Renal pelvis (tissue), 4 donors: Measurements from ENCODE around the gene LDHD. TPM values are rescaled to one million over a fixed set of nuclear protein-coding genes. Genes with fewer than 3 reads are reported as not detected.
A peak's percentile ranks its signal among the peaks of the same experiment; 100 is the strongest.

Experiments
- DNase-seq: peaks from one replicate; pipeline ENCODE4 v3.0.0-alpha.2; 2013
- polyA plus RNA-seq, 3 donors: library from polyadenylated mRNA; unstranded; fragments of 120-200 nt; gene quantifications; one replicate each; pipeline ENCODE4 v1.2.1, GENCODE V29; 2013; ENCODE audit not compliant: insufficient read length in 3 of 3

LDHD gene
- polyA plus RNA-seq, 3 donors: 8.4 to 9.4 (median 9.1) TPM

DNA sequence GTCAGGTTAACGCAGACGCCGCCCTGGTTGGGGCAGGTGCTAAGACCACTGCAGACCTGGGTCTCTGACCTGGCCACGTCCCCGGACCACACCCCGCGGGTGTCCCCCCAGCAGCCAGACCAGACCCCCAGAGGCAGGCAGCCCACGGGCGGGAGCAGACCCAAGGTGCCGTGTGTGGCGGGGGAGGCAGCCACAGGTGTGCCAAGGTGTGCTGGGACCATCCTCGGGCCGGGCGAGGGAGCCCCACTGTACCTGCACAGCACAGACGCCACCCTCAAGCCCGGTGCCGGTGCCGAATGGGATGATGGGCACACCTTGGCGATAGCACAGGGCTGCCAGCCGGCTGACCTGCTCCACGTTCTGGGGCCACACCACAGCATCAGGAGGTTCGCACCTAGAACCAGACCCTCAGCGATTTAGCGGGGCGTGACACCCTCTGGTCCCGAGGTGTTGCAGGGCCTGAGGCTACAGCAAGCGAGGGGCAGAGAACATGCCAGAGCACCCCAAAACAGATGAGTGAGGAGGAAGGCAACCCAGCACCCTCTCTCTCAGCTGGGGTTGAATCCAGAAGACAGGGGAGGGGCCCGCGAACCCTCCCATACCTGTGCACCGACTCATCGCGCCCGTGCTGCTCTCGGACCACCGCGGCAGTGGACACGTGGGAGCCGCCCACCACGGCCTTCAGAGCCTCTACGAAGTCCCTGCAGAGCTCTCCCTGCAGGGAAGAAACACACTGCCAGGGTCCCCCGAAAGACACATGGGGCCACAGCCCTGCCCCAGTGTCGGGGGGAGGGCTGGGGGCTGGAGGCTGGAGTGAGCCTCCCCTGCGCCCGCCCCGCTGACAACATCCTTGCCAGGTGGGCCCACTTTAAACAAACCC is 1.4 kb downstream of the LDHD start:
- DNase-seq: no peak

GRCh38 chr16:75114179-75114945 is 2.2 kb downstream of the LDHD start:
- DNase-seq: no peak

- no peak for DNase-seq
These were observed 2.9 kb downstream of the LDHD start for GRCh38 chr16:75113541-75114121.

GRCh38 chr16:75112734-75113491 is 3.7 kb downstream of the LDHD start:
- no peak for DNase-seq

GRCh38 chr16:75111961-75112733 is 4.4 kb downstream of the LDHD start:
- no peak for DNase-seq

GRCh38 chr16:75111514-75111940 is 5.1 kb downstream of the LDHD start:
- DNase-seq: no peak

- DNase-seq: peak; percentile 88
These were observed 5.7 kb downstream of the LDHD start for GRCh38 chr16:75110637-75111513.

- no peak for DNase-seq
These were observed 6.8 kb downstream of the LDHD start for GRCh38 chr16:75109732-75110243.

DNA sequence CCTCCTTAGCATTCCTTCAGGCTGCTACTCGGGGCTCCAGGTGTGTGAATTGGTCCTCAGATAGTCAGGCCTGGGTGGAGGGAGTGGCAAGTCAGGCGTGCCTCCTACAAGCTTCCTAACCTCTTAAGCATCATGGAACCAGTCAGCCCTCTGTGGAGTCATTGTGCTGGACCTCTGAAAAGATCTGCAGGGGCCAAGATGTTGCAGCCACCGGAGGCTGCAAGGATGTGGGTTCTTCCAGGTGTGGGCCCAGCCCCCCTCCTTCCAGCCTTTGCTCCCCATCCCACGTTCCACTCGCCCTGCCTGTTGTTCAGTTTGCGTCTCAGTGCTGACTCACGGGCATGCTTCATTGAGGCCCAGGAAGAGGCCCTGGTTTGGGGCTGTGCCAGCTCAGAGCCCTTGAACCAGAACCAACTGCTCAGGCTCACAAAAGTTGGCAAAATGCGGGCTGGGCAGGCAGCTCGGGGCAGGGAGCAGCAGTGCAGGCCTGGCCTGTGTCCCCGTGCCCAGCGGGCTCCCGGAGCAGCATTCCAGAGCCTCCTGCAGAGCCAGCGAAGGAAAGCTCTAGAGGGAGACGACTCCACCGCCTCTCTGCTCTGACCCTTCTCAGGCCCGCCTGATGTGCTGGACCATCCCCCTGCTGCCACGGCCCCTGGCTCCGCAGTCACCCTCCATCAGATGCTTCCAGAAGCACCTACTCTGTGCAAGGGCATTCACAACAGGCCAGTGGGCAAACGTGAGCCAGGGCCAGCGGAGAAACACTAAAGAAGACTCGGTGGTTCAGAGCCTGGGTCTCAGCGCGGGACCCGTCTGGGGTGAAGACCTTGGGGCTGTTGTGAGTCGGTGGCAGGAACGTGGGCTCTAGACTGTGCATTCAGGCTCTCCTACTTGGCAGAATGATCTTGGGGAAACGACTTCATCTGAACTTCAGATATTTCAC is 7.5 kb downstream of the LDHD start:
- DNase-seq: peak; percentile 81

- no peak for DNase-seq
These were observed 9.1 kb downstream of the LDHD start for GRCh38 chr16:75107505-75107904.

DNA sequence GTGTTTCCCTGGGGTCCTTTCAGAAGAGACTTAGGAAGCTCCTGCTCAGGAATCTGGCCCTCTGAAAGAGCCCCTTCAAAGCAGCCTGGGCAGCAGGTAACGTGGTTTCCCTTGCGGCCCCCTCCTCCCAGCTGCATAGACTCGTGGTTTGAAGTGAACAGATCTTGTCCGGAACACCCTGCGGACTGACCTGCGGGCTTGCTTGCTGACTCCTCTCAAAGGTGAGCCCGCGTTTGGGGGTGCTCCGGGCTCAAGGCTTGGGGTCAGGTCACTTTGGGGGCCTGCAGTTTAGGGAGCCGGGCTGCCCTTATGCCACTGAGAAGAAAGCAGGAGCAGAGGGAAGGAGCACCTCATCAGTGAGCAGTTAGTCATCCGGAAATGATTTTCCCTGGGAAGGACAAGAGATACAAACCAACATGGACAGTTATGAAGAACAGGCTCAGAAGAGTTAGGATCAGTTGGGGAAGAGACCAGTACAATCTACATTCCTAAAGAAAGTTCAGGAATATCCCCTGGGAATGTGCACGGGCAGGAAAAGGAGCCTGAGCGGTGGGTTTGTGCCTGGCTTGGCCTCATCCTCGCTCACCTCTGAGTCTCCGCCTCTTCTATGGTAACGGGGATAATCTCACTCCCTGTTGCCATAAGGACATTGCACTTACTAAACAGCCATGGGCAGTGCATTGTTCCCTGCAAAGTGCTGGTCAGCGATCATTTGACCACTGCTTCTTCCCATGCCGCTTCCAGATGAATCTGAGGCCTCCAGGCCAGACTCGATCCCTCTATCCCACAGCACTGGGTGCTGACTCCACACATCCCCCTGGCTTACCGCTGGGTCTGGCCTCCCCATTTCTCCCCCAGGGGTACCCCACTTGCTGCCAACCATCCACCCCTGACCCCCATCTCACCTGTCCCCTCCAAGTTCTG is 10.0 kb downstream of the LDHD start:
- no peak for DNase-seq

DNA sequence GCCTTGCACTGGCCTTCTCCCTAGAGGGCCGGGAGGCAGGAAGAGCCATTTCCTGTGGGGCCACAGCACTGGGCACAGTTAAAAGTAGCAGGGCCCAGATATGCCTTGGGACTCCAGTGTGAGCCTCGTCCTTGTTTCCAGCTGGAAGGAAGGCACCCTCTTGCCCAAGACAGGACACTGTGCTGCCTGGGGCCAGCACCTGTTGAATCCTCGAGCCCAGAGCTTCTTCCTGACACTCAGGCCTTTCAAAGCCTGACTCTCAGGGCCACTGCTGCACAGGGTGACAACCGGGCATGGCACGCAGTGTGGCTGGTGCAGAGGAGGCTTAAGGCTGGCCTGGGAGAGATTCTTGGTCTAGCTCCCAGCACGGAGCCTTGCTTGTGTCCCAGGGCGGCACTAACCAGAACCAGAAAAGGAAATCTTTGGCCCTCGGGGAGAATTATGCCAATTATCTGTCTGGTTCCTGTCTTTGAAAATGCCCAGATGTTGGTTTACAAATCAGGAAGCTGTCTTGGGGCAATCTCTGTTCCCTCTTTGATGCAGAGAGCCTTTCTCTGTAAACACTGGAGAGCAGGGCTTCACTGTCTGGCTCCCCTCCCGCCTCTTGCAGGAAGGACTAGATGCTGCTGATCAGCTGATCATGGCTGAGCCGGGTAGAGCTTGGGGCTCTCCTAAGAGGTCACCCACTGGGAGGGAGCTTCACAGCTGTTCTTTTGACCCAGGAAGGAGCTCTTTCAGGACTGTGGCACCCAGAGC is 11.1 kb downstream of the LDHD start:
- DNase-seq: no peak

- no peak for DNase-seq
These were observed 11.7 kb downstream of the LDHD start for GRCh38 chr16:75104836-75105235.

- no peak for DNase-seq
These were observed 12.6 kb downstream of the LDHD start for GRCh38 chr16:75103994-75104393.

GRCh38 chr16:75102595-75102994 is 14.0 kb downstream of the LDHD start:
- no peak for DNase-seq

GRCh38 chr16:75101635-75102034 is 14.9 kb downstream of the LDHD start:
- no peak for DNase-seq

- DNase-seq: no peak
These were observed 16.0 kb downstream of the LDHD start for GRCh38 chr16:75100603-75100990.
